HepG2 (cell line): ENCODE measurements around the gene CRKL. TPM values are rescaled to one million over a fixed set of nuclear protein-coding genes. Genes with fewer than 3 reads are reported as not detected.

Source experiments
- ADNP ChIP-seq: sonication (generic); formaldehyde crosslinking; IDR thresholded peaks from 2 replicates; pipeline ENCODE4 v1.4.0; 2020; ENCODE audit warnings: missing genetic modification reagents
- ATF2 ChIP-seq: sonication (generic); formaldehyde crosslinking; IDR thresholded peaks from 2 replicates; pipeline ENCODE4 v1.4.0; 2020; ENCODE audit warnings: missing genetic modification reagents
- CENPX ChIP-seq: sonication (generic); formaldehyde crosslinking; IDR thresholded peaks from 2 replicates; pipeline ENCODE4 v1.9.0; 2021; ENCODE audit warnings: mild to moderate bottlenecking, missing genetic modification reagents, moderate library complexity
- FOXC1 ChIP-seq: sonication (generic); formaldehyde crosslinking; IDR thresholded peaks from 2 replicates; pipeline ENCODE4 v1.8.0; 2022; ENCODE audit warnings: mild to moderate bottlenecking, missing genetic modification reagents, borderline replicate concordance
- FOXO1 ChIP-seq: sonication (generic); formaldehyde crosslinking; IDR thresholded peaks from 2 replicates; pipeline ENCODE4 v1.4.0; 2020; ENCODE audit warnings: missing genetic modification reagents
- GLI4 ChIP-seq: sonication (generic); formaldehyde crosslinking; IDR thresholded peaks from 2 replicates; pipeline ENCODE4 v1.5.1; 2020; ENCODE audit warnings: missing genetic modification reagents, mild to moderate bottlenecking, moderate library complexity, borderline replicate concordance
- GMEB2 ChIP-seq: IDR thresholded peaks from 2 replicates; pipeline ENCODE4 v1.6.1; 2016; ENCODE audit warnings: missing biosample characterization, missing genetic modification reagents, low read depth
- HDAC1 ChIP-seq: sonication (generic); formaldehyde crosslinking; IDR thresholded peaks from 2 replicates; pipeline ENCODE4 v1.5.1; 2020; ENCODE audit warnings: mild to moderate bottlenecking, missing genetic modification reagents
- JUN ChIP-seq: sonication (generic); formaldehyde crosslinking; IDR thresholded peaks from 2 replicates; pipeline ENCODE4 v1.4.0; 2020; ENCODE audit warnings: mild to moderate bottlenecking, missing genetic modification reagents
- MIER3 ChIP-seq: IDR thresholded peaks from 2 replicates; pipeline ENCODE4 v1.6.1; 2016; ENCODE audit warnings: missing compliant biosample characterization, borderline replicate concordance
- SMYD3 ChIP-seq: sonication (generic); formaldehyde crosslinking; IDR thresholded peaks from 2 replicates; pipeline ENCODE4 v1.8.1; 2023; ENCODE audit warnings: mild to moderate bottlenecking, missing genetic modification reagents
- YY1 ChIP-seq: IDR thresholded peaks from 2 replicates; pipeline ENCODE4 v1.6.1; 2011; ENCODE audit warnings: low read length, low read depth, moderate library complexity, mild to moderate bottlenecking; ENCODE audit not compliant: insufficient read depth, insufficient replicate concordance
- ZBTB25 ChIP-seq: IDR thresholded peaks from 2 replicates; pipeline ENCODE4 v1.6.1; 2018; ENCODE audit warnings: missing genetic modification reagents
- ZNF234 ChIP-seq: sonication (generic); formaldehyde crosslinking; conservative IDR thresholded peaks from 2 replicates; pipeline ENCODE4 v1.5.1; 2020; ENCODE audit warnings: mild to moderate bottlenecking, missing genetic modification reagents
- ZNF337 ChIP-seq: sonication (generic); formaldehyde crosslinking; IDR thresholded peaks from 2 replicates; pipeline ENCODE4 v1.5.1; 2020; ENCODE audit warnings: missing genetic modification reagents, low read depth, mild to moderate bottlenecking, borderline replicate concordance
- ZNF34 ChIP-seq: sonication (generic); formaldehyde crosslinking; IDR thresholded peaks from 2 replicates; pipeline ENCODE4 v1.4.0; 2020; ENCODE audit warnings: mild to moderate bottlenecking, missing genetic modification reagents, borderline replicate concordance
- ZNF513 ChIP-seq: sonication (generic); formaldehyde crosslinking; conservative IDR thresholded peaks from 2 replicates; pipeline ENCODE4 v1.5.0; 2020; ENCODE audit warnings: missing genetic modification reagents
- ZNF567 ChIP-seq: sonication (generic); formaldehyde crosslinking; IDR thresholded peaks from 2 replicates; pipeline ENCODE4 v1.8.1; 2023; ENCODE audit warnings: mild to moderate bottlenecking, missing genetic modification reagents, borderline replicate concordance
- ZNF674 ChIP-seq: sonication (generic); formaldehyde crosslinking; IDR thresholded peaks from 2 replicates; pipeline ENCODE4 v1.5.0; 2020; ENCODE audit warnings: low read depth, mild to moderate bottlenecking, missing genetic modification reagents
- ZNF773 ChIP-seq: sonication (generic); formaldehyde crosslinking; IDR thresholded peaks from 2 replicates; pipeline ENCODE4 v1.4.0; 2020; ENCODE audit warnings: missing genetic modification reagents, borderline replicate concordance
- ZSCAN12 ChIP-seq: sonication (generic); formaldehyde crosslinking; IDR thresholded peaks from 2 replicates; pipeline ENCODE4 v1.9.0; 2021; ENCODE audit warnings: mild to moderate bottlenecking, missing genetic modification reagents
- ZSCAN25 ChIP-seq: sonication (generic); formaldehyde crosslinking; IDR thresholded peaks from 2 replicates; pipeline ENCODE4 v1.8.0; 2022; ENCODE audit warnings: mild to moderate bottlenecking, missing genetic modification reagents
- polyA plus RNA-seq, 8 experiments: library from polyadenylated mRNA; depleted of rRNA in 3 of 8; stranded (reverse) in 7 of 8; unstranded in 1 of 8; fragments of >200 nt; fragmentation: Illumina TruSeq in 4 of 8; extraction: Trizol in 4 of 8; gene quantifications; 2 replicates each; pipeline versions ENCODE4 v1.2.1 to v1.2.3, GENCODE V29; 2011 to 2016; ENCODE audit warnings: low read depth in 4 of 8, missing spikeins in 1 of 8, mixed read lengths in 1 of 8; ENCODE audit not compliant: insufficient read depth in 1 of 8
- total RNA-seq, 5 experiments: library from RNA; depleted of rRNA; stranded (reverse); fragments of >200 nt; fragmentation: Illumina TruSeq; extraction: Trizol; gene quantifications; 2 replicates each; pipeline ENCODE4 v1.2.3, GENCODE V29; 2016; ENCODE audit warnings: low read depth in 1 of 5

CRKL gene
- total and polyA plus RNA-seq, 2 of the 13 experiments (the other 11 are each of a cell fraction or from before 2014, with no cell fraction given): 37.4 to 60.6 TPM

GRCh38 chr22:20916916-20917810 lies at the start of gene CRKL (continued):
- TF ChIP-seq ZNF773 (CRISPR knock-in tag) (no peak), ATF2 (CRISPR knock-in tag) (peak; percentile 79), MIER3 (CRISPR knock-in tag) (peak; percentile 84; the same call in 1 of the 2 replicates), ZBTB25 (CRISPR knock-in tag) (peak; percentile 79; the same call in 1 of the 2 replicates), ZNF567 (CRISPR knock-in tag) (peak; percentile 87), FOXC1 (CRISPR knock-in tag) (no peak; the same call in 1 of the 2 replicates), ZNF337 (peak; percentile 62; the same call in 1 of the 2 replicates), ZNF513 (CRISPR knock-in tag) (no peak), ADNP (CRISPR knock-in tag) (no peak), ZNF674 (no peak), FOXO1 (CRISPR knock-in tag) (peak; percentile 88), CENPX (no peak), GLI4 (CRISPR knock-in tag) (no peak), ZNF234 (CRISPR knock-in tag) (no peak; the same call in 1 of the 2 replicates), YY1 (peak; percentile 96), HDAC1 (peak; percentile 97), SMYD3 (no peak), GMEB2 (CRISPR knock-in tag) (peak; percentile 52; the same call in 1 of the 2 replicates), ZNF34 (CRISPR knock-in tag) (no peak), ZSCAN12 (CRISPR knock-in tag) (no peak), ZSCAN25 (peak; percentile 59), JUN (CRISPR knock-in tag) (peak; percentile 57)
